ENCODE data around the gene RPS21. TPM values are rescaled to one million over a fixed set of nuclear protein-coding genes. Genes with fewer than 3 reads are reported as not detected.

RPS21 gene
- 61.8 and 129 TPM in 2 replicates for total RNA-seq (2013; cell fraction: nucleolus; rRNA removed)
- total RNA-seq (2014; rRNA removed) = 1,780 and 2,320 TPM in 2 replicates
- 1,442 and 1,474 TPM in 2 replicates for total RNA-seq (2014; rRNA removed; fragmentation: Illumina TruSeq; extraction: Trizol)
- 2,559 and 2,687 TPM in 2 replicates for total RNA-seq (2021)
- polyA plus RNA-seq (2011; ENCODE audit: low read depth) = 2,747 TPM
- 2,814 and 4,987 TPM in 2 replicates for polyA plus RNA-seq (2011; rRNA removed)
- polyA plus RNA-seq (2011; cell fraction: cytosol; rRNA removed) = 6,140 and 7,792 TPM in 2 replicates
- 2,850 and 3,668 TPM in 2 replicates for polyA plus RNA-seq (2011; cell fraction: nucleus; rRNA removed)
- polyA plus RNA-seq (2012) = 5,611 and 6,669 TPM in 2 replicates
- 536 and 1,536 TPM in 2 replicates for polyA plus RNA-seq (2014; fragmentation: Illumina TruSeq; extraction: Trizol)
- 1,000 to 10,000 TPM; 3,290 to 4,046 TPM for polyA plus RNA-seq (2014; fragmentation: Nextera tagmentation; extraction: Ambion mirVana)
- polyA plus RNA-seq (2014; rRNA removed) = 3,245 and 4,075 TPM in 2 replicates
- polyA plus RNA-seq (2016; fragmentation: Nextera tagmentation; extraction: Ambion mirVana) = 1,000 to 10,000 TPM; 1,499 to 1,551 TPM
- polyA minus RNA-seq (2011; rRNA and poly(A)+ RNA removed) = 1,684 and 1,838 TPM in 2 replicates
- polyA minus RNA-seq (2011; cell fraction: cytosol; rRNA and poly(A)+ RNA removed) = 394 and 397 TPM in 2 replicates
- 438 and 503 TPM in 2 replicates for polyA minus RNA-seq (2011; cell fraction: nucleus; rRNA and poly(A)+ RNA removed)
- percentile 96 among the genes with signal in this experiment for Bru-seq, nascent RNA
- percentile 96 among the genes with signal in this experiment for BruChase-seq, experiment 1, labeled RNA remaining after a 6-hour chase
- percentile 95 among the genes with signal in this experiment for BruChase-seq, experiment 2, labeled RNA remaining after a 2-hour chase
- long read RNA-seq, experiment 1, transcript RPS21-201 (6 exons, 344 nt) = major isoform, 298 of 409 reads
- long read RNA-seq, experiment 1, partial matches to known transcripts = 92 of 409 reads
- long read RNA-seq, experiment 1, other reads (novel, unspliced or antisense) = 14 of 409 reads
- long read RNA-seq, experiment 2, transcript RPS21-201 (6 exons, 344 nt) = major isoform, 526 of 579 reads
- long read RNA-seq, experiment 2, transcript RPS21-205 (5 exons, 429 nt) = minor isoform, 14 of 579 reads
- long read RNA-seq, experiment 2, partial matches to known transcripts = 32 of 579 reads
- long read RNA-seq, experiment 2, other reads (novel, unspliced or antisense) = 6 of 579 reads

GRCh38 chr20:62386383-62387218 lies at the start of gene RPS21:
RPS21 (plus strand) TSS chr20:62387103; CDS start chr20:62387339, 236 bp downstream.
- intact Hi-C loops (cut with micrococcal nuclease; ENCODE audit: unreplicated experiment) (loop anchor here (1.0 to 10.0 kb wide), 5 partner anchors 84 to 372 kb away; partner anchors contain the start of genes ADRM1, LSM14B and MTG2), in situ Hi-C loops (cut with MboI) (loop anchor here (25.0 kb wide), 1 partner anchor 374 kb away; no protein-coding TSS in a partner anchor)
- H3K9me3 ChIP-seq (replicated peaks; ENCODE audit: control insufficient read depth, insufficient read depth, low read length) = no peaks in the 10 kb centered on the region
- no peaks in the 10 kb centered on the region for H4K20me1 ChIP-seq (ENCODE audit: control insufficient read depth, insufficient read depth)
- peak; percentile 54 for DNase-seq (ENCODE audit: low read depth, low spot score)
- TSS peak; percentile 90 for BruUV-seq (replicated peaks)
- peak within 1 kb of the TSS; percentile 85 for H3K4me2 ChIP-seq (ENCODE audit: control insufficient read depth, insufficient read depth)
- H2AFZ ChIP-seq (ENCODE audit: control insufficient read depth, low read depth, low read length) = peak within 1 kb of the TSS; percentile 75
- peaks cover 9 to 12% of the 10 kb centered on the region in 2 experiments for H3K36me3 ChIP-seq (ENCODE audit: control insufficient read depth in 2 of 2, insufficient read depth in 2 of 2, low read length in 1 of 2)
- RAD21 ChIA-PET (ENCODE audit: unreplicated experiment) = interaction anchor here (0.6 to 1.5 kb wide), 3 partner anchors 10 to 418 kb away, joined by 3 to 6 read pairs (median 4); partner anchors contain the start of gene OGFR
- no peaks in the 10 kb centered on the region for H3K27me3 ChIP-seq (replicated peaks in 1 of 2; ENCODE audit: control insufficient read depth in 2 of 2, insufficient read depth in 2 of 2, low read length in 1 of 2)
- H3K4me1 ChIP-seq (ENCODE audit: control insufficient read depth, insufficient read depth, low read length) = peaks cover 4% of the 10 kb centered on the region
- H3K27ac ChIP-seq (ENCODE audit: control insufficient read depth, insufficient read depth) = peak within 1 kb of the TSS; percentile 93
- CTCF ChIA-PET = interaction anchor here (1.1 to 5.2 kb wide), 2 partner anchors 83 to 86 kb away, joined by 3 to 38 read pairs; partner anchors contain the start of gene ADRM1
- FAIRE-seq = peak; percentile 90
- peak within 1 kb of the TSS; percentile 99 for H3K9ac ChIP-seq (ENCODE audit: control insufficient read depth, insufficient read depth, low read length)
- POLR2A ChIA-PET = interaction anchor here (0.6 to 1.1 kb wide), 4 partner anchors 23 to 886 kb away, joined by 3 to 5 read pairs (median 4); partner anchors contain the start of genes ARFGAP1 and SLCO4A1
- H3K79me2 ChIP-seq (ENCODE audit: control insufficient read depth, insufficient read depth, low read length) = peaks cover 48% of the 10 kb centered on the region
- under 1% methylated on average over 65 of the region's 83 CpGs for WGBS (ENCODE audit: insufficient coverage, insufficient replicate concordance, low lambda C conversion rate, missing lambda C conversion rate)
- SMC1A ChIA-PET (ENCODE audit: uncharacterized antibody, unreplicated experiment) = interaction anchor here (1.0 to 1.3 kb wide), 3 partner anchors 23 to 86 kb away, joined by 3 read pairs; no protein-coding TSS in a partner anchor
- ATAC-seq = peak; percentile 92
- H3K4me3 ChIP-seq = peak within 1 kb of the TSS; percentile 100
- no peak for TF ChIP-seq PBX3 (IDR thresholded peaks at IDR 0.05; ENCODE audit: insufficient replicate concordance, low read depth, low read length)
- no peak for TF ChIP-seq ESRRA (IDR thresholded peaks at IDR 0.05; ENCODE audit: low read length)
- peak; percentile 58 for TF ChIP-seq SREBF1 (IDR thresholded peaks at IDR 0.05; ENCODE audit: low read length)
- 0 out of 4 replicates have a peak, but pooled peaks of 1 of the 2 experiments have one; percentile 48 for TF ChIP-seq SRF (IDR thresholded peaks at IDR 0.05; ENCODE audit: low read depth in 2 of 2, low read length in 2 of 2)
- TF ChIP-seq FOXM1 (IDR thresholded peaks at IDR 0.05; ENCODE audit: low read depth, low read length) = no peak
- peak; percentile 71; the same call in 1 of the 2 replicates for TF ChIP-seq MXI1 (IDR thresholded peaks at IDR 0.05; ENCODE audit: low read depth, low read length)
- TF ChIP-seq MAX (IDR thresholded peaks at IDR 0.05; ENCODE audit: low read depth, low read length) = peak; percentile 61
- no peak for TF ChIP-seq ATF7 (IDR thresholded peaks at IDR 0.05; ENCODE audit: low read depth)
- TF ChIP-seq ZBTB4 (CRISPR knock-in tag; IDR thresholded peaks at IDR 0.05) = no peak
- peak; percentile 94 for TF ChIP-seq POLR2AphosphoS5 (IDR thresholded peaks at IDR 0.05; ENCODE audit: low read length)
- no peak for TF ChIP-seq KDM1A (IDR thresholded peaks at IDR 0.05; ENCODE audit: borderline replicate concordance)
